ENCODE data around the gene ITGB1BP1. TPM values are rescaled to one million over a fixed set of nuclear protein-coding genes. Genes with fewer than 3 reads are reported as not detected.

ITGB1BP1 gene
- total and polyA plus RNA-seq, 2 of the 13 experiments (the other 11 are each of a cell fraction or from before 2014, with no cell fraction given) = 106 to 108 TPM

GRCh38 chr2:9423100-9423921 lies at the start of gene ITGB1BP1, which contains the start of gene CPSF3 (continued):
- TF ChIP-seq, protein P1, sequence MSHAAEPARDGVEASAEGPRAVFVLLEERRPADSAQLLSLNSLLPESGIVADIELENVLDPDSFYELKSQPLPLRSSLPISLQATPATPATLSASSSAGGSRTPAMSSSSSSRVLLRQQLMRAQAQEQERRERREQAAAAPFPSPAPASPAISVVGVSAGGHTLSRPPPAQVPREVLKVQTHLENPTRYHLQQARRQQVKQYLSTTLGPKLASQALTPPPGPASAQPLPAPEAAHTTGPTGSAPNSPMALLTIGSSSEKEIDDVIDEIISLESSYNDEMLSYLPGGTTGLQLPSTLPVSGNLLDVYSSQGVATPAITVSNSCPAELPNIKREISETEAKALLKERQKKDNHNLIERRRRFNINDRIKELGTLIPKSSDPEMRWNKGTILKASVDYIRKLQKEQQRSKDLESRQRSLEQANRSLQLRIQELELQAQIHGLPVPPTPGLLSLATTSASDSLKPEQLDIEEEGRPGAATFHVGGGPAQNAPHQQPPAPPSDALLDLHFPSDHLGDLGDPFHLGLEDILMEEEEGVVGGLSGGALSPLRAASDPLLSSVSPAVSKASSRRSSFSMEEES (CRISPR knock-in tag; IDR thresholded peaks at IDR 0.05) = no peak
- TF ChIP-seq ZKSCAN1 (IDR thresholded peaks at IDR 0.05; ENCODE audit: low read length) = no peak
- TF ChIP-seq ZNF780A (CRISPR knock-in tag; IDR thresholded peaks at IDR 0.05) = peak; percentile 94
- peak; percentile 95 for TF ChIP-seq ZNF501 (CRISPR knock-in tag; IDR thresholded peaks at IDR 0.05)
- no peak for TF ChIP-seq ZNF30 (CRISPR knock-in tag; IDR thresholded peaks at IDR 0.05)
- TF ChIP-seq ZNF644 (CRISPR knock-in tag; IDR thresholded peaks at IDR 0.05; ENCODE audit: low read depth) = peak; percentile 47; the same call in 1 of the 2 replicates
- peak; percentile 74 for TF ChIP-seq ZBTB7A (CRISPR knock-in tag; IDR thresholded peaks at IDR 0.05)
- TF ChIP-seq ATM (IDR thresholded peaks at IDR 0.05; ENCODE audit: borderline replicate concordance) = no peak
- TF ChIP-seq HOMEZ (CRISPR knock-in tag; IDR thresholded peaks at IDR 0.05; ENCODE audit: low read depth) = peak; percentile 81
- TF ChIP-seq ZBTB43 (CRISPR knock-in tag; conservative IDR thresholded peaks at IDR 0.05) = peak; percentile 45; the same call in 1 of the 2 replicates
- TF ChIP-seq ZNF772 (CRISPR knock-in tag; IDR thresholded peaks at IDR 0.05) = peak; percentile 70
- TF ChIP-seq ZNF207 (IDR thresholded peaks at IDR 0.05; ENCODE audit: borderline replicate concordance) = no peak
- TF ChIP-seq ELK4 (CRISPR knock-in tag; IDR thresholded peaks at IDR 0.05; ENCODE audit: borderline replicate concordance) = 0 out of 2 replicates have a peak, but pooled peaks have one; percentile 38
- peak; percentile 28; the same call in 1 of the 2 replicates for TF ChIP-seq FOSL2 (CRISPR knock-in tag; IDR thresholded peaks at IDR 0.05)
- no peak for TF ChIP-seq SNRNP70 (IDR thresholded peaks at IDR 0.05; ENCODE audit: low read depth, low read length)
- TF ChIP-seq, protein P2, sequence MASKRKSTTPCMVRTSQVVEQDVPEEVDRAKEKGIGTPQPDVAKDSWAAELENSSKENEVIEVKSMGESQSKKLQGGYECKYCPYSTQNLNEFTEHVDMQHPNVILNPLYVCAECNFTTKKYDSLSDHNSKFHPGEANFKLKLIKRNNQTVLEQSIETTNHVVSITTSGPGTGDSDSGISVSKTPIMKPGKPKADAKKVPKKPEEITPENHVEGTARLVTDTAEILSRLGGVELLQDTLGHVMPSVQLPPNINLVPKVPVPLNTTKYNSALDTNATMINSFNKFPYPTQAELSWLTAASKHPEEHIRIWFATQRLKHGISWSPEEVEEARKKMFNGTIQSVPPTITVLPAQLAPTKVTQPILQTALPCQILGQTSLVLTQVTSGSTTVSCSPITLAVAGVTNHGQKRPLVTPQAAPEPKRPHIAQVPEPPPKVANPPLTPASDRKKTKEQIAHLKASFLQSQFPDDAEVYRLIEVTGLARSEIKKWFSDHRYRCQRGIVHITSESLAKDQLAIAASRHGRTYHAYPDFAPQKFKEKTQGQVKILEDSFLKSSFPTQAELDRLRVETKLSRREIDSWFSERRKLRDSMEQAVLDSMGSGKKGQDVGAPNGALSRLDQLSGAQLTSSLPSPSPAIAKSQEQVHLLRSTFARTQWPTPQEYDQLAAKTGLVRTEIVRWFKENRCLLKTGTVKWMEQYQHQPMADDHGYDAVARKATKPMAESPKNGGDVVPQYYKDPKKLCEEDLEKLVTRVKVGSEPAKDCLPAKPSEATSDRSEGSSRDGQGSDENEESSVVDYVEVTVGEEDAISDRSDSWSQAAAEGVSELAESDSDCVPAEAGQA (IDR thresholded peaks at IDR 0.05; ENCODE audit: low read depth) = peak; percentile 57; the same call in 1 of the 2 replicates
- TF ChIP-seq, protein P2 (CRISPR knock-in tag; IDR thresholded peaks at IDR 0.05; ENCODE audit: borderline replicate concordance) = no peak
- TF ChIP-seq ZNF720 (CRISPR knock-in tag; IDR thresholded peaks at IDR 0.05) = no peak

Measured in HepG2 (cell line).